GM21447 (cell line): ENCODE results near the gene HOXB7.

Experiments
- ATAC-seq: cut with Tn5 transposase; IDR thresholded peaks from one replicate; pipeline ENCODE4 v1.9.1; 2021; ENCODE audit not compliant: unreplicated experiment

The HOXB7 gene

GRCh38 chr17:48637323-48638260 lies 26.8 kb upstream of the HOXB7 start:
- ATAC-seq = no peak

- no peak for ATAC-seq
Observed at GRCh38 chr17:48636177-48637018, 25.6 kb upstream of the HOXB7 start.

GRCh38 chr17:48634493-48635208 lies 23.8 kb upstream of the HOXB7 start:
- no peak for ATAC-seq

GRCh38 chr17:48633266-48633677 lies 22.5 kb upstream of the HOXB7 start:
- ATAC-seq = no peak

- no peak for ATAC-seq
Observed at GRCh38 chr17:48632579-48633265, 21.9 kb upstream of the HOXB7 start.

GRCh38 chr17:48631693-48632578 lies 21.1 kb upstream of the HOXB7 start:
- no peak for ATAC-seq

GRCh38 chr17:48630925-48631692 lies 20.3 kb upstream of the HOXB7 start:
- ATAC-seq = no peak

- no peak for ATAC-seq
Observed at GRCh38 chr17:48630009-48630924, 19.4 kb upstream of the HOXB7 start.

GRCh38 chr17:48629411-48629759 lies 18.6 kb upstream of the HOXB7 start:
- ATAC-seq = no peak

GRCh38 chr17:48628649-48629410 lies 18.0 kb upstream of the HOXB7 start:
- no peak for ATAC-seq

- no peak for ATAC-seq
Observed at GRCh38 chr17:48627623-48628521, 17.1 kb upstream of the HOXB7 start.

GRCh38 chr17:48627118-48627597 lies 16.3 kb upstream of the HOXB7 start:
- no peak for ATAC-seq

GRCh38 chr17:48626245-48627117 lies 15.7 kb upstream of the HOXB7 start, which contains the start of gene HOXB9:
HOXB9 (minus strand) TSS chr17:48626358; CDS start chr17:48626269, 89 bp downstream.
- ATAC-seq = no peak

- ATAC-seq = no peak
Observed at GRCh38 chr17:48625495-48626244, 14.9 kb upstream of the HOXB7 start.
